Skeletal muscle satellite cell (primary cell): ENCODE results near the gene FYTTD1.

Source experiments
- H3K27me3 ChIP-seq: 2 replicates; pipeline ENCODE4 v1.7.0; 2013; ENCODE audit warnings: low read length; ENCODE audit not compliant: control insufficient read depth, insufficient read depth
- H3K36me3 ChIP-seq: 2 replicates; pipeline ENCODE4 v1.7.0; 2013; ENCODE audit warnings: mild to moderate bottlenecking, control low read depth, low read length; ENCODE audit not compliant: insufficient read depth
- H3K4me1 ChIP-seq: 2 replicates; pipeline ENCODE4 v1.7.0; 2013; ENCODE audit warnings: low read length; ENCODE audit not compliant: control insufficient read depth, insufficient read depth
- H3K4me2 ChIP-seq: 2 replicates; pipeline ENCODE4 v1.7.0; 2013; ENCODE audit warnings: mild to moderate bottlenecking, low read length
- H3K4me3 ChIP-seq: 2 replicates; pipeline ENCODE4 v1.7.0; 2013; ENCODE audit warnings: low read length
- H3K9ac ChIP-seq: 2 replicates; pipeline ENCODE4 v1.7.0; 2013; ENCODE audit warnings: mild to moderate bottlenecking, low read depth, low read length, moderate library complexity
- H3K9me3 ChIP-seq: replicated peaks from 2 replicates; pipeline ENCODE4 v1.7.0; 2013; ENCODE audit warnings: mild to moderate bottlenecking, control low read depth, low read length

Gene FYTTD1

GRCh38 chr3:197794115-197794514 is 44.4 kb downstream of the FYTTD1 start:
- Histone ChIP-seq H3K9me3 (no peaks in the 10 kb centered on the region), H3K27me3 (no peaks in the 10 kb centered on the region), H3K9ac (no peak overlapping the region), H3K4me1 (peaks cover 38% of the 10 kb centered on the region), H3K4me3 (no peak overlapping the region), H3K4me2 (peak overlapping the region; percentile 57), H3K36me3 (no peaks in the 10 kb centered on the region)

DNA sequence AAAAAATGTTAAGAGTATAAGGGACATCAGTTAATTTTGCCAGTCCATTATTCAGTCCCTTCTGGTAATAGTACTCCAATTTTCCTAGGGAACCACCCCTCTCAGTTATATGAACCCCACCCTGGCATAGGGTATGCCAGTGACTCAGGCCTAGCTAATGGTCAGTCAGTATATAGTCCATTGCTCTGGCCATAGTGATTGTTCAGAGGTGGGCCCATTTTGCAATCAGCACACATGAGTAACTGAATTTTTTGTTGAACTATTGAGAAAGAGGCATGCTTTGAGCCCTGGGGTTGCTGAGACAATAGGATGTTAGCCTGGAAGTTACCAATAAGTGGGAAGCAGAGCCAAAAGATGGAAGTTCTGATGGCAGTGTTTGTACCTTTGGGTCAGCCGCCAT is 45.5 kb downstream of the FYTTD1 start:
- peak overlapping the region; percentile 68 for H3K4me2 ChIP-seq
- H3K4me3 ChIP-seq, result no peak overlapping the region
- no peaks in the 10 kb centered on the region for H3K27me3 ChIP-seq
- peaks cover 46% of the 10 kb centered on the region for H3K4me1 ChIP-seq
- H3K36me3 ChIP-seq, result no peaks in the 10 kb centered on the region
- H3K9me3 ChIP-seq, result no peaks in the 10 kb centered on the region
- no peak overlapping the region for H3K9ac ChIP-seq

DNA sequence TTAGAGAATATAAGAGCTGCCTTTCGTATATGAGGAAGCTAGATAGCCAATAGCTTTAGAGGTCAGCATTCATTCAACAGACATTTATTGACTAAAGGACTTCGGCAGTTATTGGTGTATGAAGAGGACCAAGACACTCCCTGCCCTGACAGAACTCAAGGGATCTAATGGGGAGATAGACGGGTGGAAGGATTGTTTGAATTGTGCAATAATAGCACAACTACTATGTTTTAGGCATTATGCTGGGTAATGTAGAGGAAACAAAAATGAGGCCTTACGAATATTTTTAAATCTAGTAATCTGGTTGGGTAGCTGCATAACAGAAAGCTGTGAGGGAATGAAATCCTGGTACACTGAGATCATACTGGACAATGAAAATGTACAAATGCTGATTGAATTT is 46.4 kb downstream of the FYTTD1 start:
- Histone ChIP-seq H3K9ac (no peak overlapping the region), H3K4me1 (peaks cover 46% of the 10 kb centered on the region), H3K4me3 (no peak overlapping the region), H3K9me3 (no peaks in the 10 kb centered on the region), H3K4me2 (no peak overlapping the region), H3K36me3 (no peaks in the 10 kb centered on the region), H3K27me3 (no peaks in the 10 kb centered on the region)

DNA sequence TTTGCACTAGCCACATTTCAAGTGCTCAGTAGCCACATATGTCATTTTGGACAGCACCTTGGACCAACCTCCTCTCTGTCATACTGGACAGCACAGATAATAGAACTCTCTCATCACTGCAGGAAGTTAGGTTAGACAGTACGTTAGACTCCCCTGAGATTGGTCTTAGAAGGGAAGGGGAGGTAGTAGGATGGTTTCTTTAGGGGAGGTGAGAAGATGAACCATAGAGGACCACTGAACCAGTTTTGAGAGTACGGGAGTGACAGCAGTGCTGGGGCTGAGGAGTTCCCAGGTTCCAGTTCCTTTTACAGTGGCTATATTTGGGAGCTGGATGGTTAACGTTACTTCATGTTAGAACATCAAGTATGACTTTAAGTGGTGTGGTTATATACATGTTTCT is 49.2 kb downstream of the FYTTD1 start:
- Histone ChIP-seq H3K9me3 (no peaks in the 10 kb centered on the region), H3K27me3 (no peaks in the 10 kb centered on the region), H3K4me2 (no peak overlapping the region), H3K9ac (no peak overlapping the region), H3K4me1 (peaks cover 52% of the 10 kb centered on the region), H3K4me3 (no peak overlapping the region), H3K36me3 (no peaks in the 10 kb centered on the region)

GRCh38 chr3:197800379-197800778 is 50.7 kb downstream of the FYTTD1 start:
- Histone ChIP-seq H3K27me3 (no peaks in the 10 kb centered on the region), H3K4me1 (peaks cover 37% of the 10 kb centered on the region), H3K4me2 (no peak overlapping the region), H3K9ac (no peak overlapping the region), H3K9me3 (no peaks in the 10 kb centered on the region), H3K4me3 (no peak overlapping the region), H3K36me3 (no peaks in the 10 kb centered on the region)

DNA sequence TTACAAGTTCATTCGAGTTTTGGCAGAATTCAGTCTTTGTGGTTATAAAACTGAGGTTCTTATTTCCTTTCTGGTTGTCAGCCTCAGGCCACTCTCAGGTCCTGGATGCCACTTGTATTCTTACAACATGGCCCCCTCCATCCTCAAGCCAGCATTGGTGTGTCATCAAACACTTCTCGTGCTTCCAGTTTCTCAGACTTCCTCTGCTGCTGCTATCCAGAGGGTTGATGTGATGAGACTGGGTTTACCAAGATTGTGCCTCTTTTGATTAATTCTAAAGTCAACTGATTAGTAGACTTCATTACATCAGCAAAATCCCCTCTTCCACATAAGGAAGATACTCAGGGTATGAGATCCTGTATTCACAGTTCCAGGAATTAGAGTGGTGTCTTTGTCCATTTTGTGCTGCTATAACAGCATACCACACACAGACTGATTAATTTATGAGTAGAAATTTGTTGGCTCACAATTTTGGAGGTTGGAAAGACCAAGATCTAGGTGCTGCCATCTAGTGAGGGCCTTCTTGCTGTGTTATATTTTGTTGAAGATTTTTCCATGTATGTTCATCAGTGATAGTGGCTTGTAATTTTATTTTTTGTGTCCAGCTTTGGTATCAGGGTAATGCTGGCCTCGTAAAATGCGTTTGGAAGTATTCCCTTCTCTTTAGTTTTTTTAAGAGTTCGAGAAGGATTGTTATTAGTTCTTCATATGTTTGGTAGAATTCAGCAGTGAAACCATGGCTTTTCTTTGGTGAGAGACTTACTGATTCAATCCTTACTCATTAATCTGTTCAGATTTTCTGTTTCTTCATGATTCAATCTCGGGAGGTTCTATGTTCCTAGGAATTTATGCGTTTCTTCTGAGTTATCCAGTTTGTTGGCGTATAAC is 52.5 kb downstream of the FYTTD1 start:
- H3K4me2 ChIP-seq, result no peak overlapping the region
- H3K9ac ChIP-seq, result peak overlapping the region; percentile 34
- peaks cover 27% of the 10 kb centered on the region for H3K4me1 ChIP-seq
- no peak overlapping the region for H3K4me3 ChIP-seq
- no peaks in the 10 kb centered on the region for H3K9me3 ChIP-seq
- no peaks in the 10 kb centered on the region for H3K27me3 ChIP-seq
- no peaks in the 10 kb centered on the region for H3K36me3 ChIP-seq

GRCh38 chr3:197802779-197803459 is 53.2 kb downstream of the FYTTD1 start:
- Histone ChIP-seq H3K9ac (peak overlapping the region; percentile 34), H3K27me3 (no peaks in the 10 kb centered on the region), H3K4me3 (no peak overlapping the region), H3K4me1 (peaks cover 29% of the 10 kb centered on the region), H3K4me2 (no peak overlapping the region), H3K9me3 (no peaks in the 10 kb centered on the region), H3K36me3 (no peaks in the 10 kb centered on the region)

DNA sequence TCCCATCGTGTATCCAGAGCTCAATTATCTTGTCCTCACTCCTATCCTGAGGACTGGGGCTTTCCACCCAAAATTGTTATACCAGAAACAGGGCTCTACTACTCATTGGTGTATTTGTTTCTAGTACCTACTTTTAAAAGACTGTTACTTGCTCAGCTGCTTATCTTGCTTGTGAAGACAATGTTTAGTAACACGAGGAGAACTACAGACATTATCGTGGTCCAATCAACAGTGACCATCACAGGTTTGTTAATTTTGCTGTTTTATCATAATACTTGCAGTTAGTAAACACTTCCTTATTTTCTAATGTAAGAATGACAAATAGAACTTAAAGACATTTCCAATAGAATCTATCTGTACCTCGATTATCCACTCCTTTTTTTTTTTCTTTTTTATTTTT is 54.8 kb downstream of the FYTTD1 start:
- Histone ChIP-seq H3K4me2 (no peak overlapping the region), H3K27me3 (no peaks in the 10 kb centered on the region), H3K4me1 (peaks cover 35% of the 10 kb centered on the region), H3K4me3 (no peak overlapping the region), H3K36me3 (no peaks in the 10 kb centered on the region), H3K9me3 (no peaks in the 10 kb centered on the region), H3K9ac (no peak overlapping the region)

GRCh38 chr3:197807969-197808587 is 58.4 kb downstream of the FYTTD1 start:
- H3K27me3 ChIP-seq, result no peaks in the 10 kb centered on the region
- no peak overlapping the region for H3K4me2 ChIP-seq
- H3K36me3 ChIP-seq, result no peaks in the 10 kb centered on the region
- peaks cover 42% of the 10 kb centered on the region for H3K4me1 ChIP-seq
- no peaks in the 10 kb centered on the region for H3K9me3 ChIP-seq
- H3K4me3 ChIP-seq, result no peak overlapping the region
- H3K9ac ChIP-seq, result peak overlapping the region; percentile 4

- Histone ChIP-seq H3K9me3 (no peaks in the 10 kb centered on the region), H3K27me3 (no peaks in the 10 kb centered on the region), H3K4me1 (peaks cover 42% of the 10 kb centered on the region), H3K4me3 (no peak overlapping the region), H3K36me3 (no peaks in the 10 kb centered on the region), H3K4me2 (peak overlapping the region; percentile 60), H3K9ac (peak overlapping the region; percentile 58)
Observed at GRCh38 chr3:197809356-197810020, 59.8 kb downstream of the FYTTD1 start.

GRCh38 chr3:197810901-197811300 is 61.2 kb downstream of the FYTTD1 start:
- Histone ChIP-seq H3K4me1 (peaks cover 42% of the 10 kb centered on the region), H3K27me3 (no peaks in the 10 kb centered on the region), H3K9me3 (no peaks in the 10 kb centered on the region), H3K9ac (peak overlapping the region; percentile 27), H3K36me3 (no peaks in the 10 kb centered on the region), H3K4me3 (no peak overlapping the region), H3K4me2 (peak overlapping the region; percentile 27)
